WTC11 (cell line): ENCODE measurements around the gene RAB12. TPM values are rescaled to one million over a fixed set of nuclear protein-coding genes. Genes with fewer than 3 reads are reported as not detected.

Source experiments
- ATAC-seq: fragments of 200-7000 bp; cut with Tn5 transposase; 2 replicates; pipeline ENCODE4 v1.10.0; 2021; ENCODE audit warnings: mild to moderate bottlenecking, moderate library complexity
- CTCF ChIA-PET: fragments of 300-600 bp; sonication (Branson Sonifier 250); formaldehyde crosslinking; loops from one replicate; lab custom pipeline; 2021; ENCODE audit warnings: antibody characterized with exemption; lab: Charles Lee
- POLR2A ChIA-PET: fragments of 350-600 bp; sonication (Branson Sonifier 250); formaldehyde crosslinking; loops from one replicate; lab custom pipeline; 2021; ENCODE audit warnings: antibody characterized with exemption; lab: Charles Lee
- DNase-seq: peaks from one replicate; pipeline ENCODE4 v3.0.0; 2021; ENCODE audit warnings: low spot score
- H3K27ac Mint-ChIP-seq: 2 replicates; pipeline ENCODE4 v1.8.0; 2021; ENCODE audit warnings: mixed read lengths
- H3K27me3 Mint-ChIP-seq: 2 replicates; pipeline ENCODE4 v1.8.0; 2021; ENCODE audit warnings: low read depth, mild to moderate bottlenecking, moderate library complexity, mixed read lengths
- H3K36me3 Mint-ChIP-seq: 2 replicates; pipeline ENCODE4 v1.8.0; 2021; ENCODE audit warnings: mixed read lengths
- H3K4me1 Mint-ChIP-seq: 2 replicates; pipeline ENCODE4 v1.8.0; 2022; ENCODE audit warnings: mixed read lengths
- H3K4me3 Mint-ChIP-seq: 2 replicates; pipeline ENCODE4 v1.8.0; 2021; ENCODE audit warnings: mild to moderate bottlenecking, moderate library complexity, mixed read lengths
- H3K9me3 Mint-ChIP-seq: 2 replicates; pipeline ENCODE4 v1.8.0; 2021; ENCODE audit warnings: mixed read lengths
- CBFB ChIP-seq: sonication (generic); formaldehyde crosslinking; IDR thresholded peaks from 2 replicates; pipeline ENCODE4 v1.8.1; 2022; ENCODE audit warnings: mild to moderate bottlenecking, low read depth, missing genetic modification reagents
- CREB1 ChIP-seq: sonication (generic); formaldehyde crosslinking; IDR thresholded peaks from 2 replicates; pipeline ENCODE4 v1.8.0; 2023; ENCODE audit warnings: mild to moderate bottlenecking, missing genetic modification reagents
- ESRRA ChIP-seq: sonication (generic); formaldehyde crosslinking; IDR thresholded peaks from 2 replicates; pipeline ENCODE4 v1.8.1; 2022; ENCODE audit warnings: mild to moderate bottlenecking, missing genetic modification reagents, borderline replicate concordance
- FOXJ3 ChIP-seq: sonication (generic); formaldehyde crosslinking; IDR thresholded peaks from 2 replicates; pipeline ENCODE4 v1.9.0; 2021; ENCODE audit warnings: missing genetic modification reagents, mild to moderate bottlenecking, borderline replicate concordance
- HMGA2 ChIP-seq: fragments of 250-450 bp; sonication (Bioruptor Pico); IDR thresholded peaks from 2 replicates; pipeline ENCODE4 v1.4.0; 2021; ENCODE audit warnings: mild to moderate bottlenecking, moderate library complexity
- JUN ChIP-seq: sonication (generic); formaldehyde crosslinking; IDR thresholded peaks from 2 replicates; pipeline ENCODE4 v1.8.0; 2023; ENCODE audit warnings: mild to moderate bottlenecking, missing genetic modification reagents
- NFYB ChIP-seq: sonication (generic); formaldehyde crosslinking; conservative IDR thresholded peaks from 2 replicates; pipeline ENCODE4 v1.8.0; 2022; ENCODE audit warnings: low read depth, missing genetic modification reagents
- SMAD3 ChIP-seq: sonication (generic); formaldehyde crosslinking; IDR thresholded peaks from 2 replicates; pipeline ENCODE4 v1.8.0; 2022; ENCODE audit warnings: missing genetic modification reagents, mild to moderate bottlenecking, borderline replicate concordance
- TEAD4 ChIP-seq: sonication (generic); formaldehyde crosslinking; IDR thresholded peaks from 2 replicates; pipeline ENCODE4 v1.8.0; 2022; ENCODE audit warnings: mild to moderate bottlenecking, missing genetic modification reagents
- TP53 ChIP-seq: sonication (generic); formaldehyde crosslinking; IDR thresholded peaks from 2 replicates; pipeline ENCODE4 v1.8.1; 2023; ENCODE audit warnings: mild to moderate bottlenecking, missing genetic modification reagents
- ZBTB21 ChIP-seq: sonication (generic); formaldehyde crosslinking; IDR thresholded peaks from 2 replicates; pipeline ENCODE4 v1.8.1; 2023; ENCODE audit warnings: mild to moderate bottlenecking, missing genetic modification reagents, borderline replicate concordance
- ZNF138 ChIP-seq: sonication (generic); formaldehyde crosslinking; conservative IDR thresholded peaks from 2 replicates; pipeline ENCODE4 v1.8.1; 2022; ENCODE audit warnings: mild to moderate bottlenecking, moderate library complexity, missing genetic modification reagents
- ZNF671 ChIP-seq: fragments of 250-450 bp; sonication (Bioruptor Pico); IDR thresholded peaks from 2 replicates; pipeline ENCODE4 v1.8.0; 2021; ENCODE audit warnings: mild to moderate bottlenecking
- total RNA-seq: library from RNA; stranded (reverse); gene quantifications from 3 replicates; pipeline ENCODE4 v1.2.3, GENCODE V29; 2021
- TF ChIP-seq, protein P1 (sequence below): sonication (generic); formaldehyde crosslinking; IDR thresholded peaks from 2 replicates; pipeline ENCODE4 v1.8.0; 2022; ENCODE audit warnings: mild to moderate bottlenecking, missing genetic modification reagents
- TF ChIP-seq, protein P2 (sequence below): sonication (generic); formaldehyde crosslinking; IDR thresholded peaks from 2 replicates; pipeline ENCODE4 v1.8.1; 2023; ENCODE audit warnings: mild to moderate bottlenecking, missing genetic modification reagents, moderate library complexity
- TF ChIP-seq, protein P3 (sequence below): sonication (generic); formaldehyde crosslinking; IDR thresholded peaks from 2 replicates; pipeline ENCODE4 v1.8.1; 2023; ENCODE audit warnings: mild to moderate bottlenecking, missing genetic modification reagents
- TF ChIP-seq, protein P4 (sequence below): fragments of 250-450 bp; sonication (Bioruptor Pico); IDR thresholded peaks from 2 replicates; pipeline ENCODE4 v1.9.0; 2021; ENCODE audit warnings: mild to moderate bottlenecking, borderline replicate concordance
- TF ChIP-seq, protein P5 (sequence below): sonication (generic); formaldehyde crosslinking; IDR thresholded peaks from 2 replicates; pipeline ENCODE4 v1.8.0; 2022; ENCODE audit warnings: mild to moderate bottlenecking, missing genetic modification reagents

Gene RAB12
- total RNA-seq, 1 experiment from 2014 or later: 69.3 TPM

DNA sequence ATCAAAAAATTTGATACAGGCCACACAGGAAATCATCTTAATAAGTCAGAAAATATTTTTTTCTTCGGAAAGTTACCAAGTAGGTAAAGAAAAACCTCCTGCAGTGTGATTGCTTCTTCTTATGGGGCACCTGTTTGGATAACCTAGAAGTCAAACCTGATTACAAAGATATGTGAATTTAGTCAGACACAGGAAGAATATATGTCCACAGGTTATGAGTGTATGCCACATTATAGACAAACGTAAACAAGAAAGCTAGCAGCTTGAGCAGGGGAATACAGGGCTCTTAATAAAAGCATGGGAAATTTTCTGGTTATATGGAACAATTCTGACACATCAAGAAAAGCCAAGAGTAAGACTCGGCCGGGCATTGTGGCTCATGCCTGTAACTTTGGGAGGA, 60.3 kb downstream of the RAB12 start:
- CTCF ChIA-PET: no interaction called here
- no peak for TF ChIP-seq NFYB (CRISPR knock-in tag)
- no peak for TF ChIP-seq CBFB (CRISPR knock-in tag)
- no peak for TF ChIP-seq CREB1 (CRISPR knock-in tag)
- no peak for TF ChIP-seq SMAD3 (CRISPR knock-in tag)
- TF ChIP-seq, protein P1, sequence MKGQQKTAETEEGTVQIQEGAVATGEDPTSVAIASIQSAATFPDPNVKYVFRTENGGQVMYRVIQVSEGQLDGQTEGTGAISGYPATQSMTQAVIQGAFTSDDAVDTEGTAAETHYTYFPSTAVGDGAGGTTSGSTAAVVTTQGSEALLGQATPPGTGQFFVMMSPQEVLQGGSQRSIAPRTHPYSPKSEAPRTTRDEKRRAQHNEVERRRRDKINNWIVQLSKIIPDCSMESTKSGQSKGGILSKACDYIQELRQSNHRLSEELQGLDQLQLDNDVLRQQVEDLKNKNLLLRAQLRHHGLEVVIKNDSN (CRISPR knock-in tag): no peak
- TF ChIP-seq HMGA2 (CRISPR knock-in tag): no peak
- no peak for TF ChIP-seq FOXJ3 (CRISPR knock-in tag)
- TF ChIP-seq, protein P2, sequence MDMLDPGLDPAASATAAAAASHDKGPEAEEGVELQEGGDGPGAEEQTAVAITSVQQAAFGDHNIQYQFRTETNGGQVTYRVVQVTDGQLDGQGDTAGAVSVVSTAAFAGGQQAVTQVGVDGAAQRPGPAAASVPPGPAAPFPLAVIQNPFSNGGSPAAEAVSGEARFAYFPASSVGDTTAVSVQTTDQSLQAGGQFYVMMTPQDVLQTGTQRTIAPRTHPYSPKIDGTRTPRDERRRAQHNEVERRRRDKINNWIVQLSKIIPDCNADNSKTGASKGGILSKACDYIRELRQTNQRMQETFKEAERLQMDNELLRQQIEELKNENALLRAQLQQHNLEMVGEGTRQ (CRISPR knock-in tag): no peak
- TF ChIP-seq, all 79 proteins: peak for 0
- Mint-ChIP-seq H3K9me3 (peaks cover 11% of the 10 kb centered on the region), H3K4me1 (peaks cover 20% of the 10 kb centered on the region), H3K4me3 (no peak overlapping the region), H3K27ac (no peak overlapping the region), H3K27me3 (no peaks in the 10 kb centered on the region), H3K36me3 (no peaks in the 10 kb centered on the region)
- POLR2A ChIA-PET: no interaction called here
- ATAC-seq: no peak
- no peak for DNase-seq

DNA sequence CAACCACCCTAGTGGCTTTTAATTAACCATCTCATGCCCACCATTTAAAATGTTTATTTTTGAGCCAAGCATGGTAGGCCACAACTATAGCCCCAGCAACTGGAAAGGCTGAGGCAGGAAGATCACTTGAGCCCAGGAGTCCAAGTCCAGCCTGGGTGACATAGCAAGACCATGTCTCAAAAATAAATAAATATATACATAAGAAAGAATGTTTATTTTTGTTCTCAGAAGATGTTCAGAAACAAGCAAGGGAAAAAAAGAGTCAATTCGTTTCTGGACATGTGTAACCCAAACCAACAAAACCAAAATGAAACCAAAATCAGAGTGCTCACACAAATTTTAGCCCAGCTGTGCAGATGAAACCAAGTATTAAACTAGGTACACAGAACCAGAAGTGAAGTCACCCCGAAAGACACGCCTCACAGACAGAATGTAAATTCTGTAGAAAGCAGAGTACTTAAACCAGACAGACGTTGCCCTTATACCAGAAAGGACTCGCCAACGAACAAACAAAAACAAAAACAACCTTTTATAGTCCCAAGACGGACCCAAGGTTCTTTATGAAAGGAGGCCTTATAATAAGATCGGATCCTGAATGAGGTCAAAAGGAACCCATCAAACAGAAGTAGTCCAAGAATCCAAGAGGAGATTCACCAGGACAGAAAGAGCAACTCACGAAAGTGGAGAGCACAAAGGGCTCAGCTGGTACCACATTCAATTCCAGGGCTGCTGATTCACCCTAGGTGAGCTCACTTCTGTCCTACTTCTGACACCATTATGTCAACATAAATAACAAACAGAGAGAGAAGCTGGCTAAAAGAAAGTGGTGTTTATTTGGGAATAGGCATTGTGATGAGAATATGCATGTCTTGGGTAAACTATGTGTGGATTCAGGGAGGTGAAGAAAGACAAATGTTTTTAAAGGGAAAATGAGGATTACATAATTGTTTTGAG, 64.3 kb downstream of the RAB12 start:
- no peak for DNase-seq
- POLR2A ChIA-PET: interaction anchor here (0.5 kb wide), 1 partner anchor 8 kb away, joined by 3 read pairs; no protein-coding TSS in a partner anchor
- Mint-ChIP-seq H3K36me3 (no peaks in the 10 kb centered on the region), H3K27me3 (no peaks in the 10 kb centered on the region), H3K4me1 (peaks cover 20% of the 10 kb centered on the region), H3K9me3 (peaks cover 7% of the 10 kb centered on the region; the same call in 1 of the 2 replicates), H3K4me3 (no peak overlapping the region), H3K27ac (no peak overlapping the region)
- ATAC-seq: no peak; the same call in 1 of the 2 replicates
- no peak for TF ChIP-seq ZNF138 (CRISPR knock-in tag)
- no peak for TF ChIP-seq ESRRA (CRISPR knock-in tag)
- CTCF ChIA-PET: interaction anchor here (1.5 kb wide), 2 partner anchors 11 to 23 kb away, joined by 3 to 4 read pairs; no protein-coding TSS in a partner anchor

DNA sequence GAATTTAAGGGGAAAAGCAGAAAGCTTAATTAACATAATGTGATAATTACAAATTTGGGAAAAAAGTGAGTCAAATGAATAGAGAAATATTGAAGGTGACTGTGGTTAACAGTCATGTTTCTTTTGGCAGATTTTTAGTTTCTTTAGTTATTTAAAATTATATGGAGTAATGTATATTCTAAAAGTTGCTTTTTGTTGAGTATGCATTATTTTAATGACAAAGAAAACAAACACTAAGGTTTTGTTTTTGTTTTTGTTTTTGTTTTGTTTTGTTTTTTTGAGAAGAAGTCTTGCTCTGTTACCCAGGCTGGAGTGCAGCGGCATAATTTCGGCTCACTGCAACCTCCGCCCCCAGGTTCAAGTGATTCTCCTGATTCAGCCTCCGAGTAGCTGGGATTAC, 65.8 kb downstream of the RAB12 start:
- no peak overlapping the region for H3K27ac Mint-ChIP-seq
- no peaks in the 10 kb centered on the region for H3K27me3 Mint-ChIP-seq
- POLR2A ChIA-PET: no interaction called here
- TF ChIP-seq ZNF671 (CRISPR knock-in tag) (no peak), TP53 (CRISPR knock-in tag) (no peak)
- TF ChIP-seq, protein P3, sequence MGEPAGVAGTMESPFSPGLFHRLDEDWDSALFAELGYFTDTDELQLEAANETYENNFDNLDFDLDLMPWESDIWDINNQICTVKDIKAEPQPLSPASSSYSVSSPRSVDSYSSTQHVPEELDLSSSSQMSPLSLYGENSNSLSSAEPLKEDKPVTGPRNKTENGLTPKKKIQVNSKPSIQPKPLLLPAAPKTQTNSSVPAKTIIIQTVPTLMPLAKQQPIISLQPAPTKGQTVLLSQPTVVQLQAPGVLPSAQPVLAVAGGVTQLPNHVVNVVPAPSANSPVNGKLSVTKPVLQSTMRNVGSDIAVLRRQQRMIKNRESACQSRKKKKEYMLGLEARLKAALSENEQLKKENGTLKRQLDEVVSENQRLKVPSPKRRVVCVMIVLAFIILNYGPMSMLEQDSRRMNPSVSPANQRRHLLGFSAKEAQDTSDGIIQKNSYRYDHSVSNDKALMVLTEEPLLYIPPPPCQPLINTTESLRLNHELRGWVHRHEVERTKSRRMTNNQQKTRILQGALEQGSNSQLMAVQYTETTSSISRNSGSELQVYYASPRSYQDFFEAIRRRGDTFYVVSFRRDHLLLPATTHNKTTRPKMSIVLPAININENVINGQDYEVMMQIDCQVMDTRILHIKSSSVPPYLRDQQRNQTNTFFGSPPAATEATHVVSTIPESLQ (CRISPR knock-in tag): no peak
- peaks cover 7% of the 10 kb centered on the region; the same call in 1 of the 2 replicates for H3K9me3 Mint-ChIP-seq
- H3K4me3 Mint-ChIP-seq: no peak overlapping the region
- H3K4me1 Mint-ChIP-seq: peaks cover 14% of the 10 kb centered on the region
- no peak for ATAC-seq
- H3K36me3 Mint-ChIP-seq: no peaks in the 10 kb centered on the region
- CTCF ChIA-PET: no interaction called here
- no peak for DNase-seq

DNA sequence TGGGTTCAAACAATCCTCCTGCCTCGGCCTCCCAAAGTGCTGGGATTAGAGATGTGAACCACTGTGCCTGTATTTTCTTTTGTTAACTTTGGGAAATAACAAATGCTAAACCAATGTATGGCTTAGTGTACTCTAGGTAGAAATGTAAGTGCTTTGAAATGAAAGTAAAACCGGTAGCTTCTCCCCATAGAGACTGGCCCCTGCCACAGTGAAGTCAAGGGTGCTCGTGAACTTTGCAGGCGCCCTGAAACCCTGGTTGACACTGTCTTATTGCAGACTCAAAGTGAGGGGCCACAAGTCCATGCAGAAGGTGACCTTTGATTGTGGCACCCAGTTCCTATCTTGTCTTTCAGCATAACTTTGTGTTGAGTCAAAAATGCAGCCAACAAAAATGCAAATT, 72.0 kb downstream of the RAB12 start:
- ATAC-seq (no peak), DNase-seq (no peak)
- Mint-ChIP-seq H3K27me3 (no peaks in the 10 kb centered on the region; the same call in 1 of the 2 replicates), H3K27ac (no peak overlapping the region), H3K9me3 (no peaks in the 10 kb centered on the region), H3K36me3 (no peaks in the 10 kb centered on the region), H3K4me1 (peaks cover 15% of the 10 kb centered on the region), H3K4me3 (no peak overlapping the region)
- CTCF ChIA-PET: no interaction called here
- POLR2A ChIA-PET: interaction anchor here (0.7 kb wide), 1 partner anchor 8 kb away, joined by 3 read pairs; no protein-coding TSS in a partner anchor
- TF ChIP-seq, protein P4, sequence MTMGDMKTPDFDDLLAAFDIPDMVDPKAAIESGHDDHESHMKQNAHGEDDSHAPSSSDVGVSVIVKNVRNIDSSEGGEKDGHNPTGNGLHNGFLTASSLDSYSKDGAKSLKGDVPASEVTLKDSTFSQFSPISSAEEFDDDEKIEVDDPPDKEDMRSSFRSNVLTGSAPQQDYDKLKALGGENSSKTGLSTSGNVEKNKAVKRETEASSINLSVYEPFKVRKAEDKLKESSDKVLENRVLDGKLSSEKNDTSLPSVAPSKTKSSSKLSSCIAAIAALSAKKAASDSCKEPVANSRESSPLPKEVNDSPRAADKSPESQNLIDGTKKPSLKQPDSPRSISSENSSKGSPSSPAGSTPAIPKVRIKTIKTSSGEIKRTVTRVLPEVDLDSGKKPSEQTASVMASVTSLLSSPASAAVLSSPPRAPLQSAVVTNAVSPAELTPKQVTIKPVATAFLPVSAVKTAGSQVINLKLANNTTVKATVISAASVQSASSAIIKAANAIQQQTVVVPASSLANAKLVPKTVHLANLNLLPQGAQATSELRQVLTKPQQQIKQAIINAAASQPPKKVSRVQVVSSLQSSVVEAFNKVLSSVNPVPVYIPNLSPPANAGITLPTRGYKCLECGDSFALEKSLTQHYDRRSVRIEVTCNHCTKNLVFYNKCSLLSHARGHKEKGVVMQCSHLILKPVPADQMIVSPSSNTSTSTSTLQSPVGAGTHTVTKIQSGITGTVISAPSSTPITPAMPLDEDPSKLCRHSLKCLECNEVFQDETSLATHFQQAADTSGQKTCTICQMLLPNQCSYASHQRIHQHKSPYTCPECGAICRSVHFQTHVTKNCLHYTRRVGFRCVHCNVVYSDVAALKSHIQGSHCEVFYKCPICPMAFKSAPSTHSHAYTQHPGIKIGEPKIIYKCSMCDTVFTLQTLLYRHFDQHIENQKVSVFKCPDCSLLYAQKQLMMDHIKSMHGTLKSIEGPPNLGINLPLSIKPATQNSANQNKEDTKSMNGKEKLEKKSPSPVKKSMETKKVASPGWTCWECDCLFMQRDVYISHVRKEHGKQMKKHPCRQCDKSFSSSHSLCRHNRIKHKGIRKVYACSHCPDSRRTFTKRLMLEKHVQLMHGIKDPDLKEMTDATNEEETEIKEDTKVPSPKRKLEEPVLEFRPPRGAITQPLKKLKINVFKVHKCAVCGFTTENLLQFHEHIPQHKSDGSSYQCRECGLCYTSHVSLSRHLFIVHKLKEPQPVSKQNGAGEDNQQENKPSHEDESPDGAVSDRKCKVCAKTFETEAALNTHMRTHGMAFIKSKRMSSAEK (CRISPR knock-in tag): no peak
- TF ChIP-seq TEAD4 (CRISPR knock-in tag) (no peak), JUN (CRISPR knock-in tag) (no peak), ZBTB21 (CRISPR knock-in tag) (no peak)
- TF ChIP-seq, protein P5, sequence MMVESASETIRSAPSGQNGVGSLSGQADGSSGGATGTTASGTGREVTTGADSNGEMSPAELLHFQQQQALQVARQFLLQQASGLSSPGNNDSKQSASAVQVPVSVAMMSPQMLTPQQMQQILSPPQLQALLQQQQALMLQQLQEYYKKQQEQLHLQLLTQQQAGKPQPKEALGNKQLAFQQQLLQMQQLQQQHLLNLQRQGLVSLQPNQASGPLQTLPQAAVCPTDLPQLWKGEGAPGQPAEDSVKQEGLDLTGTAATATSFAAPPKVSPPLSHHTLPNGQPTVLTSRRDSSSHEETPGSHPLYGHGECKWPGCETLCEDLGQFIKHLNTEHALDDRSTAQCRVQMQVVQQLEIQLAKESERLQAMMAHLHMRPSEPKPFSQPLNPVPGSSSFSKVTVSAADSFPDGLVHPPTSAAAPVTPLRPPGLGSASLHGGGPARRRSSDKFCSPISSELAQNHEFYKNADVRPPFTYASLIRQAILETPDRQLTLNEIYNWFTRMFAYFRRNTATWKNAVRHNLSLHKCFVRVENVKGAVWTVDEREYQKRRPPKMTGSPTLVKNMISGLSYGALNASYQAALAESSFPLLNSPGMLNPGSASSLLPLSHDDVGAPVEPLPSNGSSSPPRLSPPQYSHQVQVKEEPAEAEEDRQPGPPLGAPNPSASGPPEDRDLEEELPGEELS (CRISPR knock-in tag): no peak
